ENCODE data around the gene RABGAP1L. TPM values are rescaled to one million over a fixed set of nuclear protein-coding genes. Genes with fewer than 3 reads are reported as not detected.
A peak's percentile ranks its signal among the peaks of the same experiment; 100 is the strongest.

RABGAP1L gene
- total RNA-seq, 2 experiments from 2014 or later: 59.8 to 67.6 TPM

GRCh38 chr1:174998569-174999215 lies 839.4 kb downstream of the RABGAP1L start:
- H3K27me3 ChIP-seq (ENCODE audit: control insufficient read depth in 1 of 2, insufficient read depth in 2 of 2, low read length in 2 of 2): no peaks in the 10 kb centered on the region
- ATAC-seq (ENCODE audit: poor library complexity): peak; percentile 2
- peak overlapping the region; percentile 70 for H3K4me3 ChIP-seq (ENCODE audit: low read length)
- Mint-ChIP-seq H3K9me3 (no peaks in the 10 kb centered on the region), H3K27ac (no peak overlapping the region), H3K4me3 (no peak overlapping the region), H3K36me3 (ENCODE audit: low read depth) (peaks cover 12% of the 10 kb centered on the region), H3K27me3 (no peaks in the 10 kb centered on the region), H3K4me1 (ENCODE audit: low read depth) (peaks cover 39% of the 10 kb centered on the region)
- POLR2A ChIA-PET: interaction anchor here (0.7 to 4.9 kb wide), 42 partner anchors 8 to 1793 kb away, joined by 3 to 338 read pairs (median 8); partner anchors contain the start of genes CENPL, COP1, DARS2 and GAS5
- TF ChIP-seq CTCF (IDR thresholded peaks at IDR 0.05): peak; percentile 77
- no peaks in the 10 kb centered on the region for H3K9me3 ChIP-seq (ENCODE audit: control insufficient read depth in 1 of 2, insufficient read depth in 1 of 2, low read length in 2 of 2)
- H3K4me1 ChIP-seq (ENCODE audit: insufficient read depth, low read length): peaks cover 23% of the 10 kb centered on the region
- peak in 13 of 14 experiments; percentile 17 to 85 (median 27) for DNase-seq
- no peaks in the 10 kb centered on the region for H3K36me3 ChIP-seq (ENCODE audit: insufficient read depth, low read length)
- peak overlapping the region; percentile 96 to 100 for H3K27ac ChIP-seq (ENCODE audit: low read depth in 1 of 2, low read length in 2 of 2)
- CTCF ChIA-PET: interaction anchor here (0.8 to 4.5 kb wide), 11 partner anchors 9 to 199 kb away, joined by 3 to 30 read pairs (median 4); partner anchors contain the start of gene MRPS14
- intact Hi-C loops (cut with DNase I, micrococcal nuclease): loop anchor here (1.0 to 5.0 kb wide), 10 partner anchors 25 to 1131 kb away; partner anchors contain the start of genes GAS5 (in 1 of the 2), MRPS14 (in 1 of the 2) and ZBTB37 (in 1 of the 2)

- ATAC-seq (ENCODE audit: poor library complexity): peak; percentile 75
- H3K36me3 ChIP-seq (ENCODE audit: insufficient read depth, low read length): peaks cover under 1% of the 10 kb centered on the region
- peak overlapping the region; percentile 96 to 100 for H3K27ac ChIP-seq (ENCODE audit: low read depth in 1 of 2, low read length in 2 of 2)
- peak; percentile 95 to 99 (median 97) for DNase-seq
- Mint-ChIP-seq H3K4me1 (ENCODE audit: low read depth) (peaks cover 46% of the 10 kb centered on the region), H3K36me3 (ENCODE audit: low read depth) (peaks cover 16% of the 10 kb centered on the region), H3K9me3 (no peaks in the 10 kb centered on the region), H3K27ac (no peak overlapping the region), H3K4me3 (no peak overlapping the region), H3K27me3 (no peaks in the 10 kb centered on the region)
- H3K27me3 ChIP-seq (ENCODE audit: control insufficient read depth in 1 of 2, insufficient read depth in 2 of 2, low read length in 2 of 2): no peaks in the 10 kb centered on the region
- ChIA-PET POLR2A (interaction anchor here (0.6 to 4.9 kb wide), 51 partner anchors 9 to 1794 kb away, joined by 3 to 338 read pairs (median 5); partner anchors contain the start of genes CENPL, COP1, DARS2 and GAS5), CTCF (interaction anchor here (0.8 to 4.5 kb wide), 9 partner anchors 10 to 199 kb away, joined by 3 to 30 read pairs (median 7); partner anchors contain the start of gene MRPS14)
- peaks cover 23% of the 10 kb centered on the region for H3K4me1 ChIP-seq (ENCODE audit: insufficient read depth, low read length)
- TF ChIP-seq CTCF (IDR thresholded peaks at IDR 0.05): no peak
- H3K4me3 ChIP-seq (ENCODE audit: low read length): peak overlapping the region; percentile 70
- H3K9me3 ChIP-seq (ENCODE audit: control insufficient read depth in 1 of 2, insufficient read depth in 1 of 2, low read length in 2 of 2): no peaks in the 10 kb centered on the region
- intact Hi-C loops (cut with DNase I, micrococcal nuclease): loop anchor here (1.0 to 5.0 kb wide), 8 partner anchors 24 to 1132 kb away; partner anchors contain the start of genes GAS5 (in 1 of the 2), MRPS14 (in 1 of the 2) and ZBTB37 (in 1 of the 2)
These were observed 840.1 kb downstream of the RABGAP1L start for GRCh38 chr1:174999216-174999935.

All from CD4-positive, alpha-beta T cell (primary cell).